DMS114 treated with DMSO at 0.1 percent for 48 hours (cell line): ENCODE results near the gene KRTAP4-11.
"Not testable (repeated sequence)": the region's sequence is repeated elsewhere in the genome, so short reads cannot be mapped to it uniquely, and the experiment has no call there.

Source experiments
- DNase-seq: peaks from one replicate; lab custom pipeline; 2025; ENCODE audit not compliant: unreplicated experiment; lab: John Stamatoyannopoulos, UW

Gene KRTAP4-11

GRCh38 chr17:41117846-41118386, at the start of gene KRTAP4-11:
KRTAP4-11 (minus strand) TSS chr17:41118373; CDS start chr17:41118315, 58 bp downstream.
- DNase-seq, result not testable (repeated sequence)

GRCh38 chr17:41167561-41167960, 49.4 kb upstream of the KRTAP4-11 start:
- DNase-seq, result no peak

- DNase-seq, result no peak
Observed at GRCh38 chr17:41163828-41164227, 45.7 kb upstream of the KRTAP4-11 start.

GRCh38 chr17:41160648-41161047, 42.5 kb upstream of the KRTAP4-11 start, which contains the start of gene KRTAP4-4:
KRTAP4-4 (minus strand) TSS chr17:41160748; CDS start chr17:41160691, 57 bp downstream.
- no peak for DNase-seq

- not testable (repeated sequence) for DNase-seq
Observed at GRCh38 chr17:41160190-41160589, 42.0 kb upstream of the KRTAP4-11 start.

- DNase-seq, result no peak
Observed at GRCh38 chr17:41153856-41154255, 35.7 kb upstream of the KRTAP4-11 start.

GRCh38 chr17:41151525-41151924, 33.4 kb upstream of the KRTAP4-11 start:
- DNase-seq, result no peak

GRCh38 chr17:41150026-41150425, 31.9 kb upstream of the KRTAP4-11 start:
- no peak for DNase-seq

GRCh38 chr17:41149652-41149985, 31.4 kb upstream of the KRTAP4-11 start, which contains the start of gene KRTAP4-5:
KRTAP4-5 (minus strand) TSS chr17:41149825; CDS start chr17:41149767, 58 bp downstream.
- no peak for DNase-seq

- DNase-seq, result not testable (repeated sequence)
Observed at GRCh38 chr17:41148971-41149651, 30.9 kb upstream of the KRTAP4-11 start.

- DNase-seq, result no peak
Observed at GRCh38 chr17:41147531-41148204, 29.5 kb upstream of the KRTAP4-11 start.

- DNase-seq, result no peak
Observed at GRCh38 chr17:41145261-41145660, 27.1 kb upstream of the KRTAP4-11 start.

GRCh38 chr17:41144846-41145245, 26.7 kb upstream of the KRTAP4-11 start:
- DNase-seq, result no peak

- no peak for DNase-seq
Observed at GRCh38 chr17:41141361-41141760, 23.2 kb upstream of the KRTAP4-11 start.

GRCh38 chr17:41140360-41141131, 22.4 kb upstream of the KRTAP4-11 start, which contains the start of gene KRTAP4-6:
KRTAP4-6 (minus strand) TSS chr17:41140544; CDS start chr17:41140487, 57 bp downstream.
- no peak for DNase-seq

GRCh38 chr17:41139865-41140264, 21.7 kb upstream of the KRTAP4-11 start:
- not testable (repeated sequence) for DNase-seq

- no peak for DNase-seq
Observed at GRCh38 chr17:41133880-41134735, 15.9 kb upstream of the KRTAP4-11 start.

- DNase-seq, result no peak
Observed at GRCh38 chr17:41131979-41132378, 13.8 kb upstream of the KRTAP4-11 start.

GRCh38 chr17:41127371-41127770, 9.2 kb upstream of the KRTAP4-11 start:
- no peak for DNase-seq

GRCh38 chr17:41126412-41126811, 8.2 kb upstream of the KRTAP4-11 start:
- DNase-seq, result no peak
